Body of pancreas (tissue), 4 donors: ENCODE results near the gene KLHDC7A. TPM values are rescaled to one million over a fixed set of nuclear protein-coding genes. Genes with fewer than 3 reads are reported as not detected.

Source experiments
- ATAC-seq: fragments of 150-250 bp; one replicate; pipeline ENCODE4 v1.9.1; 2016
- DNase-seq, 4 donors: peaks; one replicate each; pipeline ENCODE4 v3.0.0-alpha.2; 2019
- H3K27ac ChIP-seq, 4 donors: fragments of 200-600 bp; sonication (generic); 1 replicate in 3 of 4; 2 replicates in 1 of 4; pipeline versions ENCODE4 v1.5.1 to v1.6.1; 2016 to 2019; ENCODE audit warnings: mild to moderate bottlenecking in 1 of 4, mixed read lengths in 1 of 4, moderate library complexity in 1 of 4
- H3K27me3 ChIP-seq, 2 donors: fragments of 200-600 bp; sonication (generic); one replicate each; pipeline ENCODE4 v1.6.0; 2016; ENCODE audit warnings: mild to moderate bottlenecking in 1 of 2
- H3K36me3 ChIP-seq, 2 donors: fragments of 200-600 bp; sonication (generic); replicated peaks in 1 of 2; 2 replicates each; pipeline ENCODE4 v1.5.1; 2016; ENCODE audit warnings: low read depth in 2 of 2; ENCODE audit not compliant: insufficient read depth in 1 of 2
- H3K4me1 ChIP-seq: fragments of 200-600 bp; sonication (generic); one replicate; pipeline ENCODE4 v1.6.0; 2016
- H3K4me3 ChIP-seq, 2 donors: fragments of 200-600 bp; sonication (generic); 1 replicate in 1 of 2; 2 replicates in 1 of 2; pipeline ENCODE4 v1.5.1; 2016 to 2019
- H3K9me3 ChIP-seq, 3 donors: fragments of 200-600 bp; sonication (generic); 1 replicate in 2 of 3; 2 replicates in 1 of 3; pipeline ENCODE4 v1.5.1; 2016
- POLR2A ChIP-seq, 3 donors: fragments of 450-650 bp; IDR thresholded peaks; one replicate each; pipeline ENCODE4 v1.6.1; 2016; ENCODE audit warnings: antibody characterized with exemption in 3 of 3, mild to moderate bottlenecking in 2 of 3
- WGBS, 2 donors: methylation state at CpG; one replicate each; pipeline ENCODE4 v1.1.5; 2017; 5-methylcytosine and 5-hydroxymethylcytosine counted together
- intact Hi-C: fragments of 100-400 bp; cut with DNase I; formaldehyde crosslinking; loops from one replicate; pipeline ENCODE4 v1.15.1; 2023
- small RNA-seq: library from RNA; depleted of rRNA; stranded (forward); fragments of <200 nt; gene quantifications from one replicate; pipeline ENCODE3, GENCODE V24; 2016
- total RNA-seq, 2 donors: library from RNA; depleted of rRNA; stranded (reverse); fragments of >200 nt; gene quantifications; one replicate each; pipeline ENCODE4 v1.1.0, GENCODE V29; 2016
- TF ChIP-seq, protein P1 (sequence below), 7 experiments: fragments of 450-650 bp in 4 of 7; fragments of 200-600 bp in 3 of 7; sonication (generic) in 3 of 7; IDR thresholded peaks; one replicate each; pipeline ENCODE4 v1.5.1; 2016 to 2019; ENCODE audit warnings: antibody characterized with exemption in 7 of 7

Gene KLHDC7A
- total RNA-seq, 2 donors from 2014 or later: 3.6 to 5.6 TPM

- no peaks in the 10 kb centered on the region for H3K36me3 ChIP-seq
- H3K27me3 ChIP-seq: no peaks in the 10 kb centered on the region
- ATAC-seq: no peak
- TF ChIP-seq POLR2A (IDR thresholded peaks at IDR 0.05): no peak
- TF ChIP-seq, protein P1, sequence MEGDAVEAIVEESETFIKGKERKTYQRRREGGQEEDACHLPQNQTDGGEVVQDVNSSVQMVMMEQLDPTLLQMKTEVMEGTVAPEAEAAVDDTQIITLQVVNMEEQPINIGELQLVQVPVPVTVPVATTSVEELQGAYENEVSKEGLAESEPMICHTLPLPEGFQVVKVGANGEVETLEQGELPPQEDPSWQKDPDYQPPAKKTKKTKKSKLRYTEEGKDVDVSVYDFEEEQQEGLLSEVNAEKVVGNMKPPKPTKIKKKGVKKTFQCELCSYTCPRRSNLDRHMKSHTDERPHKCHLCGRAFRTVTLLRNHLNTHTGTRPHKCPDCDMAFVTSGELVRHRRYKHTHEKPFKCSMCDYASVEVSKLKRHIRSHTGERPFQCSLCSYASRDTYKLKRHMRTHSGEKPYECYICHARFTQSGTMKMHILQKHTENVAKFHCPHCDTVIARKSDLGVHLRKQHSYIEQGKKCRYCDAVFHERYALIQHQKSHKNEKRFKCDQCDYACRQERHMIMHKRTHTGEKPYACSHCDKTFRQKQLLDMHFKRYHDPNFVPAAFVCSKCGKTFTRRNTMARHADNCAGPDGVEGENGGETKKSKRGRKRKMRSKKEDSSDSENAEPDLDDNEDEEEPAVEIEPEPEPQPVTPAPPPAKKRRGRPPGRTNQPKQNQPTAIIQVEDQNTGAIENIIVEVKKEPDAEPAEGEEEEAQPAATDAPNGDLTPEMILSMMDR (IDR thresholded peaks at IDR 0.05): no peak
- WGBS, 2 donors: 46 to 48% methylated on average over 6 of the region's 6 CpGs
- no peak overlapping the region for H3K4me3 ChIP-seq
- H3K9me3 ChIP-seq: no peaks in the 10 kb centered on the region
- intact Hi-C loops: loop anchor here (10.0 kb wide), 1 partner anchor 60 kb away; no protein-coding TSS in a partner anchor
- H3K27ac ChIP-seq: no peak overlapping the region
- peak in 1 of 4 donors; percentile 5 for DNase-seq
- H3K4me1 ChIP-seq: peaks cover 22% of the 10 kb centered on the region
These were observed 54.1 kb downstream of the KLHDC7A start for GRCh38 chr1:18534810-18535205.

Small RNAs within 50 kb of the gene (small RNA-seq; reads per million reads assigned to genes)
- gene DYNLL1P3: not detected

Other genes with a start within 250 kb of the KLHDC7A start
- gene PAX7, start 149.9 kb downstream of the KLHDC7A start, total RNA-seq: not detected